PC-3 (cell line): Measurements from ENCODE around the gene DCTN5.

Experiments
- EZH2 ChIP-seq: fragments of 300-600 bp; sonication (generic); IDR thresholded peaks from one replicate; pipeline ENCODE4 v1.6.1; 2017; ENCODE audit warnings: antibody characterized with exemption, mild to moderate bottlenecking, low read length; ENCODE audit not compliant: unreplicated experiment
- EZH2phosphoT487 ChIP-seq: fragments of 300-600 bp; sonication (generic); IDR thresholded peaks from 2 replicates; pipeline ENCODE4 v1.6.1; 2018; ENCODE audit warnings: mild to moderate bottlenecking, antibody characterized with exemption, low read length, borderline replicate concordance
- TF ChIP-seq, protein P1 (sequence below): fragments of 300-600 bp; sonication (generic); conservative IDR thresholded peaks from 2 replicates; pipeline ENCODE4 v1.5.1; 2017; ENCODE audit warnings: antibody characterized with exemption, low read depth, mild to moderate bottlenecking, low read length

DNA sequence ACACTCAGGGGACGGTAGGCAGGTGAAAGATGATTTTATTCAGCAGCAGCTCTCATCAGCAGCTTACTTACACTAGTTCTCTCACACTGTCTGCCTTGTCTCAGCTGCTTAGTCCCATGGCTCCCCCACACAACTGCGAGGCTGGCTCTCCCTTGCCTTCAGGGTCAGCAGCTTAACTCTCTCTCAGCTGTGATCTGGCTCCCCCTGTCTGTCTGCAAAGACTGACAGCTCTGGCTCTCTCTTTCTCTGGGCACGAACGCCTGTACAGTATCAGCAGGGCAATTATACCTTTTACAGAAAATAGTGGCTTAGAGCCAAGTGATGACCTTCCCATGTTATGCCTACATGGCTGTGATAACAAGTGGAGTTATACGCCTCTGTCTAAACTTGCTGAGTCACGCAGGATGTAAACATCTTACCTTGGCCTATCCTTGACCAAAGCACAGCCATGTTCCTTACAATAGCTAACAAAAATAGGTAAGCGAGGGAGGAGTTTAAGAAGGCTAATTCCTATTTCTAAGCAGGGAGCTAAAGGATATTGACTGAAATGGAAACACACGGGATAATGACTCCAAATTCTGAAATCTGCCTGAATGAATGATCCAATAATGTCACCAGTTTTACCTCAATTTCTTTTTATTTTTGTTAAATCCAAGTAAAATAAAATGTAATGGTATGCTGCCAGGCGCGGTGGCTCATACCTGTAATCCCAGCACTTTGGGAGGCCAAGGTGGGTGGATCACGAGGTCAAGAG is 44.1 kb upstream of the DCTN5 start:
- TF ChIP-seq, protein P1, sequence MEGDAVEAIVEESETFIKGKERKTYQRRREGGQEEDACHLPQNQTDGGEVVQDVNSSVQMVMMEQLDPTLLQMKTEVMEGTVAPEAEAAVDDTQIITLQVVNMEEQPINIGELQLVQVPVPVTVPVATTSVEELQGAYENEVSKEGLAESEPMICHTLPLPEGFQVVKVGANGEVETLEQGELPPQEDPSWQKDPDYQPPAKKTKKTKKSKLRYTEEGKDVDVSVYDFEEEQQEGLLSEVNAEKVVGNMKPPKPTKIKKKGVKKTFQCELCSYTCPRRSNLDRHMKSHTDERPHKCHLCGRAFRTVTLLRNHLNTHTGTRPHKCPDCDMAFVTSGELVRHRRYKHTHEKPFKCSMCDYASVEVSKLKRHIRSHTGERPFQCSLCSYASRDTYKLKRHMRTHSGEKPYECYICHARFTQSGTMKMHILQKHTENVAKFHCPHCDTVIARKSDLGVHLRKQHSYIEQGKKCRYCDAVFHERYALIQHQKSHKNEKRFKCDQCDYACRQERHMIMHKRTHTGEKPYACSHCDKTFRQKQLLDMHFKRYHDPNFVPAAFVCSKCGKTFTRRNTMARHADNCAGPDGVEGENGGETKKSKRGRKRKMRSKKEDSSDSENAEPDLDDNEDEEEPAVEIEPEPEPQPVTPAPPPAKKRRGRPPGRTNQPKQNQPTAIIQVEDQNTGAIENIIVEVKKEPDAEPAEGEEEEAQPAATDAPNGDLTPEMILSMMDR: peak; percentile 35; the same call in 1 of the 2 replicates
- no peak for TF ChIP-seq EZH2
- TF ChIP-seq EZH2phosphoT487: no peak
